H1 (cell line): ENCODE measurements around the gene SLC6A18.

Experiments
- GABPA ChIP-seq: IDR thresholded peaks from 2 replicates; pipeline ENCODE4 v1.6.1; 2011; ENCODE audit warnings: mild to moderate bottlenecking, low read length, moderate library complexity, borderline replicate concordance; ENCODE audit not compliant: insufficient read depth
- HDAC6 ChIP-seq: IDR thresholded peaks from one replicate; pipeline ENCODE4 v1.7.1; 2012; ENCODE audit warnings: low read depth, mild to moderate bottlenecking, inconsistent platforms, low read length, moderate library complexity
- POLR2AphosphoS5 ChIP-seq: IDR thresholded peaks from 2 replicates; pipeline ENCODE4 v1.6.1; 2011; ENCODE audit warnings: low read depth, low read length
- RFX5 ChIP-seq: IDR thresholded peaks from 2 replicates; pipeline ENCODE4 v1.6.1; 2011; ENCODE audit warnings: low read depth, low read length, improper control_type of control experiment, borderline replicate concordance
- SP1 ChIP-seq: IDR thresholded peaks from 2 replicates; pipeline ENCODE4 v1.6.1; 2011; ENCODE audit warnings: low read depth, low read length
- SUZ12 ChIP-seq: fragments of 200-600 bp; sonication (generic); IDR thresholded peaks from 2 replicates; pipeline ENCODE4 v1.6.1; 2012; ENCODE audit warnings: mild to moderate bottlenecking, inconsistent platforms, low read length, moderate library complexity, mixed read lengths
- TEAD4 ChIP-seq: IDR thresholded peaks from 2 replicates; pipeline ENCODE4 v1.6.1; 2012; ENCODE audit warnings: low read depth, low read length, inconsistent platforms, mixed read lengths
- TF ChIP-seq, protein P1 (sequence below), 3 experiments: IDR thresholded peaks; 1 replicate in 2 of 3; 2 replicates in 1 of 3; pipeline versions ENCODE4 v1.5.1 to v1.6.1; 2011; ENCODE audit warnings: low read length in 3 of 3, mild to moderate bottlenecking in 3 of 3, inconsistent platforms in 2 of 3, low read depth in 1 of 3, moderate library complexity in 1 of 3; ENCODE audit not compliant: insufficient read depth in 1 of 3; ENCODE audit errors: control extremely low read depth in 1 of 3

DNA sequence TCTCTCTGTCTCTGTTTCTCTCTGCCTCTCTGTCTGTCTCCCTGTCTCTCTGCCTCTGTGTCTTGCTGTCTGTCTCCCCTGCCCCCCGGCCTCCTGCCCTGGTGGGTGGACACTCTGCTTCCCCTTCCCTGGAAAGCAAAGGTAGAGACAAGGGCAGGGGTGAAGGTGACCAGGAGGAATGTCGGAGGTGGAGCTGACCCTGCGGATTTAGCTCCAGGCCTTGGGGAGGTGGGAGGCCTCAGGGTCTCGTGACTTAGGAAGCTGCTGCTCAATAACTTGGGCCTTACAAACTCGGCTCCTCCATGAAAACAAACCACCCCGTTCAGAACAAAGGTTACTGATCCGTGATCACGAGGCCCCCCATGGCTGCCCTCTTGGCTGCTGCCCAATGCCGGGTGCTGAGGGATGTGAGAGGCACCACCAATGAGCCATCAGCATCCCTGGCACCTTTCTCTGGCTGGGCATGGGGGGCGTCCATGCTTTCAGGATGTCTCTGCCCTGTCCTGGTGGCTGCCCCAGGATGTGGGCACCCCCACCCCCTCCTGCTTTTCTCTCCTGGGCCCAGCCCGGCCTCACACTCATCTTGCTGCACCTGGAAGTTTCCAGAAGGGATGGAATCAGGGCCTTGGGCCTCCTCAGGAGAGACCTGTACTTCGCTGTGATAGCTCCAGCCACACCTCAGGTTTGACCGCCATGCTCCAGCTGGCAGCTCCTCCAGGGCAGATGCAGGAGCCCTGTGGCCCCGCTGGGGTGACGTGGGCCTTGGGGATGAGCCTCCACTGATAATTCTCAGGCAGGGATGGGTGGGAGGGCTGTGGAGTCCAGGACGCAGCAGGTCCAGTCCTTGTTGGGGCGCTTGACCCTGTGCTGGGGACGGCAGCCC, 38.6 kb upstream of the SLC6A18 start:
- TF ChIP-seq, protein P1, sequence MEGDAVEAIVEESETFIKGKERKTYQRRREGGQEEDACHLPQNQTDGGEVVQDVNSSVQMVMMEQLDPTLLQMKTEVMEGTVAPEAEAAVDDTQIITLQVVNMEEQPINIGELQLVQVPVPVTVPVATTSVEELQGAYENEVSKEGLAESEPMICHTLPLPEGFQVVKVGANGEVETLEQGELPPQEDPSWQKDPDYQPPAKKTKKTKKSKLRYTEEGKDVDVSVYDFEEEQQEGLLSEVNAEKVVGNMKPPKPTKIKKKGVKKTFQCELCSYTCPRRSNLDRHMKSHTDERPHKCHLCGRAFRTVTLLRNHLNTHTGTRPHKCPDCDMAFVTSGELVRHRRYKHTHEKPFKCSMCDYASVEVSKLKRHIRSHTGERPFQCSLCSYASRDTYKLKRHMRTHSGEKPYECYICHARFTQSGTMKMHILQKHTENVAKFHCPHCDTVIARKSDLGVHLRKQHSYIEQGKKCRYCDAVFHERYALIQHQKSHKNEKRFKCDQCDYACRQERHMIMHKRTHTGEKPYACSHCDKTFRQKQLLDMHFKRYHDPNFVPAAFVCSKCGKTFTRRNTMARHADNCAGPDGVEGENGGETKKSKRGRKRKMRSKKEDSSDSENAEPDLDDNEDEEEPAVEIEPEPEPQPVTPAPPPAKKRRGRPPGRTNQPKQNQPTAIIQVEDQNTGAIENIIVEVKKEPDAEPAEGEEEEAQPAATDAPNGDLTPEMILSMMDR (IDR thresholded peaks at IDR 0.05; ENCODE audit: control extremely low read depth in 1 of 3, insufficient read depth in 1 of 3, low read depth in 1 of 3, low read length in 3 of 3) = no peak
- no peak for TF ChIP-seq SUZ12
- TF ChIP-seq HDAC6 = no peak
- no peak for TF ChIP-seq SP1
- no peak for TF ChIP-seq POLR2AphosphoS5
- no peak for TF ChIP-seq RFX5
- TF ChIP-seq GABPA = no peak
- TF ChIP-seq TEAD4 = no peak
